Fibroblast of lung (primary cell): ENCODE measurements around the gene HECTD1. TPM values are rescaled to one million over a fixed set of nuclear protein-coding genes. Genes with fewer than 3 reads are reported as not detected.

Experiments used
- DNase-seq, 2 donors: peaks; one replicate each; pipeline versions ENCODE4 v3.0.0 to v3.0.0-alpha.2; 2010; ENCODE audit warnings: low read depth in 2 of 2
- H2AFZ ChIP-seq: 2 replicates; pipeline ENCODE4 v1.5.1; 2012; ENCODE audit warnings: low read length, control low read depth, inconsistent platforms
- H3K27ac ChIP-seq: 2 replicates; pipeline ENCODE4 v1.5.1; 2011; ENCODE audit warnings: low read length, control low read depth; ENCODE audit not compliant: insufficient read depth
- H3K27me3 ChIP-seq: 2 replicates; pipeline ENCODE4 v1.5.1; 2011; ENCODE audit warnings: mild to moderate bottlenecking, low read length; ENCODE audit not compliant: control insufficient read depth, insufficient read depth
- H3K36me3 ChIP-seq: 2 replicates; pipeline ENCODE4 v1.5.1; 2011; ENCODE audit warnings: low read length; ENCODE audit not compliant: control insufficient read depth, insufficient read depth
- H3K4me1 ChIP-seq: 2 replicates; pipeline ENCODE4 v1.5.1; 2011; ENCODE audit warnings: low read length; ENCODE audit not compliant: control insufficient read depth, insufficient read depth; ENCODE audit errors: extremely low read depth
- H3K4me2 ChIP-seq: 2 replicates; pipeline ENCODE4 v1.5.1; 2011; ENCODE audit warnings: low read length, control low read depth; ENCODE audit not compliant: insufficient read depth; ENCODE audit errors: extremely low read depth
- H3K4me3 ChIP-seq, 4 experiments: fragments of 200-600 bp in 1 of 4; sonication (generic) in 1 of 4; replicated peaks in 1 of 4; 2 replicates each; pipeline ENCODE4 v1.5.1; 2011 to 2016; ENCODE audit warnings: low read length in 4 of 4, low read depth in 3 of 4, mild to moderate bottlenecking in 3 of 4, control low read depth in 2 of 4, inconsistent platforms in 1 of 4, mixed read lengths in 1 of 4; ENCODE audit not compliant: insufficient read depth in 1 of 4; ENCODE audit errors: control extremely low read depth in 1 of 4
- H3K79me2 ChIP-seq: 2 replicates; pipeline ENCODE4 v1.5.1; 2012; ENCODE audit warnings: mild to moderate bottlenecking, low read length, inconsistent platforms; ENCODE audit not compliant: control insufficient read depth, insufficient read depth
- H3K9ac ChIP-seq: 2 replicates; pipeline ENCODE4 v1.5.1; 2011; ENCODE audit warnings: mild to moderate bottlenecking, low read length, control low read depth; ENCODE audit not compliant: insufficient read depth
- H3K9me3 ChIP-seq: 2 replicates; pipeline ENCODE4 v1.5.1; 2012; ENCODE audit warnings: low read depth, low read length; ENCODE audit not compliant: control insufficient read depth, insufficient read depth
- H4K20me1 ChIP-seq: 2 replicates; pipeline ENCODE4 v1.5.1; 2011; ENCODE audit warnings: low read length; ENCODE audit not compliant: control insufficient read depth, insufficient read depth; ENCODE audit errors: extremely low read depth
- EZH2 ChIP-seq: IDR thresholded peaks from 2 replicates; pipeline ENCODE4 v1.5.1; 2012; ENCODE audit warnings: low read length, control low read depth, mild to moderate bottlenecking; ENCODE audit errors: missing control alignments
- polyA plus RNA-seq, 2 donors: library from polyadenylated mRNA; depleted of rRNA in 1 of 2; stranded (reverse) in 1 of 2; unstranded in 1 of 2; fragments of >200 nt; gene quantifications; 2 replicates each; pipeline ENCODE4 v1.2.1, GENCODE V29; 2011 to 2012; ENCODE audit warnings: missing spikeins in 1 of 2
- total RNA-seq: library from RNA; depleted of rRNA; stranded (reverse); fragments of >200 nt; gene quantifications from 2 replicates; pipeline ENCODE4 v1.2.1, GENCODE V29; 2014
- TF ChIP-seq, protein P1 (sequence below), 2 donors: IDR thresholded peaks in 1 of 2; conservative IDR thresholded peaks in 1 of 2; 1 replicate in 1 of 2; 2 replicates in 1 of 2; pipeline ENCODE4 v1.5.1; 2011 to 2012; ENCODE audit warnings: low read length in 2 of 2, control low read depth in 1 of 2, inconsistent platforms in 1 of 2, low read depth in 1 of 2, mild to moderate bottlenecking in 1 of 2

Gene HECTD1
- total and polyA plus RNA-seq, 2 donors (not counting 1 experiment from before 2014, with no cell fraction given): 135 to 534 TPM

DNA sequence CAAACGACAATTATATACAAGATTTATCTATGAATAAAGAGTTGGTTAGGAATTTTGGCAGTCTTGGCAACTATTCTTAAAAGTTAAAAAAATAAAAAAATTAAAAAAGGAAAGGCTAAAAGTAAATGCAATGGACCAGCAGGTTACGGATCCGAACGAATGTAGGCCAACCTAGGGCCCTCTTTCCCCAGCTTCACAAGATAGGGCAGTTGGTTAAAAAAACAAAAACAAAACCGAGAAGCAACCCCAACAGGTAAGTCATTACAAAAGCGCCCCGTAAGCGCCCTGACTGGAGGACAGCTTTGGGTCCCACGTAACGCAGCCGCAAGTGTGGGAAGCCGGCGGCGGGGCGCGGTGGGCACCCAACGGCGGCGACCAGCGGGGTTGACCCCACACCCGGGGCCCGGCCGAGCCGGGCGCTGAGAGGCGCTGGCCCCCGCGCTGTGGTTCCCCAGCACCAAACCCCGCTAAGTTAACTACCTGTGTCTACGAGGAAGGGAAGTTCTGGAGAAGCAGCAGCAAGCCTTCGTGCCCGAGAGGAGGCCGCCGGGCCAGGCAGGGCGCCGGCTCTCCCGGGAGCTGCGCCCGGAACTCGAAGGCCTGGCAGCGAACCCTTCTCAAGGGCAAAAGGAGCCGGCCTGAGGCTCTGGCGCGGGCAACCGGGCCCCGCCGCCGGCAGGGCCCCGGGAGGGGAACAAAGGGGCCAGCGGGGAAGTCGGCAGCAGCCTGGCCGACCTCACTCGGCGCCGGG, 882 bp downstream of the HECTD1 start:
- peak overlapping the region; percentile 94 for H3K27ac ChIP-seq
- H3K4me3 ChIP-seq: peak overlapping the region; percentile 56 to 91 (median 88)
- H3K79me2 ChIP-seq: peaks cover 53% of the 10 kb centered on the region
- H3K36me3 ChIP-seq: no peaks in the 10 kb centered on the region
- peaks cover 6% of the 10 kb centered on the region for H3K4me1 ChIP-seq
- no peaks in the 10 kb centered on the region for H4K20me1 ChIP-seq
- DNase-seq: peak; percentile 30 to 39
- no peaks in the 10 kb centered on the region for H3K27me3 ChIP-seq
- peak overlapping the region; percentile 98 for H3K9ac ChIP-seq
- no peak overlapping the region for H2AFZ ChIP-seq
- no peaks in the 10 kb centered on the region for H3K9me3 ChIP-seq
- TF ChIP-seq EZH2: no peak
- TF ChIP-seq, protein P1, sequence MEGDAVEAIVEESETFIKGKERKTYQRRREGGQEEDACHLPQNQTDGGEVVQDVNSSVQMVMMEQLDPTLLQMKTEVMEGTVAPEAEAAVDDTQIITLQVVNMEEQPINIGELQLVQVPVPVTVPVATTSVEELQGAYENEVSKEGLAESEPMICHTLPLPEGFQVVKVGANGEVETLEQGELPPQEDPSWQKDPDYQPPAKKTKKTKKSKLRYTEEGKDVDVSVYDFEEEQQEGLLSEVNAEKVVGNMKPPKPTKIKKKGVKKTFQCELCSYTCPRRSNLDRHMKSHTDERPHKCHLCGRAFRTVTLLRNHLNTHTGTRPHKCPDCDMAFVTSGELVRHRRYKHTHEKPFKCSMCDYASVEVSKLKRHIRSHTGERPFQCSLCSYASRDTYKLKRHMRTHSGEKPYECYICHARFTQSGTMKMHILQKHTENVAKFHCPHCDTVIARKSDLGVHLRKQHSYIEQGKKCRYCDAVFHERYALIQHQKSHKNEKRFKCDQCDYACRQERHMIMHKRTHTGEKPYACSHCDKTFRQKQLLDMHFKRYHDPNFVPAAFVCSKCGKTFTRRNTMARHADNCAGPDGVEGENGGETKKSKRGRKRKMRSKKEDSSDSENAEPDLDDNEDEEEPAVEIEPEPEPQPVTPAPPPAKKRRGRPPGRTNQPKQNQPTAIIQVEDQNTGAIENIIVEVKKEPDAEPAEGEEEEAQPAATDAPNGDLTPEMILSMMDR (conservative IDR thresholded peaks at IDR 0.05 in 1 of 2, IDR thresholded peaks at IDR 0.05 in 1 of 2; ENCODE audit: low read depth in 1 of 2, low read length in 2 of 2): no peak
- peak overlapping the region; percentile 92 for H3K4me2 ChIP-seq

DNA sequence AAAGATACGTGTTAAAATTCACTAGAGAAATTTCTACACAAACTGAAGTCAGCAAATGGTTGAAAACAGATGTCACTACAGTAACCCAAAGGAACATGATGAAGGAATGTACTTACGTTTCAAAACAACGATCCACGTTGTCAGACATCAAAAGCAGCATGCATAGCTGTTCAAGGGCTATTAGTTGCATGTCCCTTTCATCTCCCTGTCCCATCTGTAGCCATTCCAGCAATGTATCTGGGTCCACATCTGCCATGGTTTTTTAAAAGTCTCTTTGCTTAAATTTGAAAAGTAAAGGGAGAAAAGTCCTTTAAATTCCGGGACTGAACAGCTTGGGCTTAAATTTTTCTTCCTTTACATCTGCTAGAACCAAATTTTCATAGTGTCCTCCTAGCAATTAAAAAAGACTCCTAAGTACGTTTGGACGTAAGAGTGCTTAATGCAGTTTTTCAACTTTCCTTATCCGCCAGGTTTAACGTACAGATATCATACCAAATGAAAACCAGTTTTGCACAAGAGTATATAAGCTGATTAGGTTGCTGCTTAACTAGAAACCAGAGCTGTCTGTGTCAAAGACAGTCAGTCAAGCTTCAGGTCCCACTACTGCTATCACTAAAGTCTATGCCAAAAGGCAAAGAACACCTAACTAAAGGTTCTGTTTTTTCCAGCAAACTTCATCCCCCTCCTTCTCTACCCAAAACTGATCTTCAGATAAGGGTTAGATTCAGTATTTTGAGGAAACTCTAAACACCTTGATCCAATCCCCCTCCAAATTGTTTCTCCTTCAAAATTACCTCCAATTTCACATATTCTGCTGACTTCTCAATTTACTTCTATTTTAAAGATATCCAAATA, 1.7 kb downstream of the HECTD1 start:
- no peak overlapping the region for H2AFZ ChIP-seq
- peak overlapping the region; percentile 92 for H3K4me2 ChIP-seq
- no peaks in the 10 kb centered on the region for H3K27me3 ChIP-seq
- no peaks in the 10 kb centered on the region for H4K20me1 ChIP-seq
- peak; percentile 75 to 83 for DNase-seq
- TF ChIP-seq, protein P1 (conservative IDR thresholded peaks at IDR 0.05 in 1 of 2, IDR thresholded peaks at IDR 0.05 in 1 of 2; ENCODE audit: low read depth in 1 of 2, low read length in 2 of 2): no peak
- TF ChIP-seq EZH2: no peak
- peak overlapping the region; percentile 94 for H3K27ac ChIP-seq
- peaks cover 6% of the 10 kb centered on the region for H3K4me1 ChIP-seq
- H3K9me3 ChIP-seq: no peaks in the 10 kb centered on the region
- peak overlapping the region; percentile 56 to 91 (median 88) for H3K4me3 ChIP-seq
- H3K79me2 ChIP-seq: peaks cover 60% of the 10 kb centered on the region
- peaks cover 1% of the 10 kb centered on the region for H3K36me3 ChIP-seq
- H3K9ac ChIP-seq: peak overlapping the region; percentile 98
